LNCaP clone FGC (cell line): Measurements from ENCODE around the gene WDR7.

Experiments used
- DNase-seq: peaks from one replicate; pipeline ENCODE4 v3.0.0-alpha.2; 2011; ENCODE audit warnings: low read depth
- H3K4me3 ChIP-seq: 2 replicates; pipeline ENCODE4 v1.5.1; 2011; ENCODE audit warnings: mild to moderate bottlenecking, low read depth, low read length, control low read depth
- TF ChIP-seq, protein P1 (sequence below): IDR thresholded peaks from 2 replicates; pipeline ENCODE4 v1.5.1; 2012; ENCODE audit warnings: mild to moderate bottlenecking; ENCODE audit not compliant: control insufficient read depth, insufficient read depth; ENCODE audit errors: extremely low read depth

Gene WDR7

GRCh38 chr18:56913941-56914340 lies 262.8 kb downstream of the WDR7 start:
- no peak for DNase-seq
- TF ChIP-seq, protein P1, sequence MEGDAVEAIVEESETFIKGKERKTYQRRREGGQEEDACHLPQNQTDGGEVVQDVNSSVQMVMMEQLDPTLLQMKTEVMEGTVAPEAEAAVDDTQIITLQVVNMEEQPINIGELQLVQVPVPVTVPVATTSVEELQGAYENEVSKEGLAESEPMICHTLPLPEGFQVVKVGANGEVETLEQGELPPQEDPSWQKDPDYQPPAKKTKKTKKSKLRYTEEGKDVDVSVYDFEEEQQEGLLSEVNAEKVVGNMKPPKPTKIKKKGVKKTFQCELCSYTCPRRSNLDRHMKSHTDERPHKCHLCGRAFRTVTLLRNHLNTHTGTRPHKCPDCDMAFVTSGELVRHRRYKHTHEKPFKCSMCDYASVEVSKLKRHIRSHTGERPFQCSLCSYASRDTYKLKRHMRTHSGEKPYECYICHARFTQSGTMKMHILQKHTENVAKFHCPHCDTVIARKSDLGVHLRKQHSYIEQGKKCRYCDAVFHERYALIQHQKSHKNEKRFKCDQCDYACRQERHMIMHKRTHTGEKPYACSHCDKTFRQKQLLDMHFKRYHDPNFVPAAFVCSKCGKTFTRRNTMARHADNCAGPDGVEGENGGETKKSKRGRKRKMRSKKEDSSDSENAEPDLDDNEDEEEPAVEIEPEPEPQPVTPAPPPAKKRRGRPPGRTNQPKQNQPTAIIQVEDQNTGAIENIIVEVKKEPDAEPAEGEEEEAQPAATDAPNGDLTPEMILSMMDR = no peak
- H3K4me3 ChIP-seq = no peak overlapping the region

- TF ChIP-seq, protein P1 = no peak
- DNase-seq = no peak
- no peak overlapping the region for H3K4me3 ChIP-seq
Measured at GRCh38 chr18:56919190-56919589, 268.0 kb downstream of the WDR7 start.

DNA sequence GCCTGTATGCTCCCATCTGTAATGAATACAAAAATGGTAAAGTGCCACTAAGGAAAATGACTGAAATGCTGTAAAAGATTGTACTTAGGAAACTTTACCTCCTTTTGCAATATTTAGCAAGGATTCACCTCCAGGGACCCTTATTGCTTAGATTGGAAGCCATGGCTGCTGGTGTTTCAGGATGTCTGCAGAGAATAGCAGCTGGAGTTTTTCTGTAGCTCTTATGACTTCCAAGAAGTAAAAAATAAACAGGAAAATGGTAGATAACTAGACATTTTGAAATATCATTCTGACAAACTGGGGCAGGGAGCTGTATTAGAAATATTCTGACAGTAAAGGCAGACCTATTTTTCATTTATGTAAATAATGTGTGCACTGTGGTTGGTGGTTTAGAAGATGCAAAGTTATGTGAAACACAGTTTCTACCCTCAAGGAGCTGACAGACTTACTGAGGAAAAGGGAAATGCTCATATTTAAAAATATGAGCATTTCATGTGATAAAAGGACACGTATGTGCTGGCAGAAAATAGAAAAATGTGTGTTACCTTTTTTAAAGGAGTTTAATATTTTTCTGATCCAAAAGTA lies 270.8 kb downstream of the WDR7 start:
- DNase-seq = no peak
- H3K4me3 ChIP-seq = no peak overlapping the region
- TF ChIP-seq, protein P1 = no peak

GRCh38 chr18:56926734-56927133 lies 275.6 kb downstream of the WDR7 start:
- DNase-seq = no peak
- no peak overlapping the region for H3K4me3 ChIP-seq
- TF ChIP-seq, protein P1 = no peak

DNA sequence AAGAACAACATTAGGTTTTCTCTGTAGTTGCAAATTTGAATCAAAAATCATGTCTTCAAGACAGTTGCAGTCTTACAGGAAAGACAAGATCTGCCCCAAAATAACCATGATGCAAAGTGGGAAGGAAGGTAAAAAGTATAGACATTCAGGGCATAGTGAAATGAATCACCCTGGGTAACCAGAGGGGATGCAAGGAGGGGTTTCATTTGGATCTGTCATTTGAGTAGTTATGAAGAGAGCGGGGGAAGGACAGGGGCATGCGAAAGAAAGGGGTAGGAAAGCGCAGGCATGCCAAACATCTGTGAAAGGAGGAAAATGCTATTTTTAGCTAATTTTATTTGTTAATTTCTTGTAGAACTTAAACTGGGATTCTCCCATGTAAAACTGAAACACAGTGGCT lies 276.6 kb downstream of the WDR7 start:
- H3K4me3 ChIP-seq = no peak overlapping the region
- no peak for DNase-seq
- TF ChIP-seq, protein P1 = no peak

DNA sequence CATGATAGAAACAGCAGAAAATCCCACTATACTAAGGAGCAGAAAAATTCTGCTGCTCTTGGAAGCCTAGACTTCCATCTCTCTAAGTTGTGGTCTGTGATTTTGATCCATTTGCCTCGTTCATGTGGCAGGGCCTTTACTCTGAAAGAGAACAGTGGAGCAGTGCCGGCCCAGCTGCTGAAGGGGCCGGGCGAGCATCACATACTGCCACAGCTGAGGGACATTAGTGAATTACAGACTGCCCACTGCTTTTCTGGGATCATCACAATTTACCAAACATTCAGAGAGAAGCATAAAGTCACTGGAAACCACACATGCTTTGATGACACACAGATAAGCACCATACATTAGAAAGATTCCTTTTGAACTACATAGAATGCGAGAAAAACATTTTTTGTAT lies 278.7 kb downstream of the WDR7 start:
- DNase-seq = no peak
- no peak overlapping the region for H3K4me3 ChIP-seq
- TF ChIP-seq, protein P1 = no peak

GRCh38 chr18:56933472-56933871 lies 282.3 kb downstream of the WDR7 start:
- no peak overlapping the region for H3K4me3 ChIP-seq
- DNase-seq = no peak
- TF ChIP-seq, protein P1 = no peak
